Cortex of kidney (tissue), 1 donor: Measurements from ENCODE around the gene DNM3.

Source experiments
- DNase-seq: peaks from one replicate; lab custom pipeline; 2025; lab: John Stamatoyannopoulos, UW

The DNM3 gene

DNA sequence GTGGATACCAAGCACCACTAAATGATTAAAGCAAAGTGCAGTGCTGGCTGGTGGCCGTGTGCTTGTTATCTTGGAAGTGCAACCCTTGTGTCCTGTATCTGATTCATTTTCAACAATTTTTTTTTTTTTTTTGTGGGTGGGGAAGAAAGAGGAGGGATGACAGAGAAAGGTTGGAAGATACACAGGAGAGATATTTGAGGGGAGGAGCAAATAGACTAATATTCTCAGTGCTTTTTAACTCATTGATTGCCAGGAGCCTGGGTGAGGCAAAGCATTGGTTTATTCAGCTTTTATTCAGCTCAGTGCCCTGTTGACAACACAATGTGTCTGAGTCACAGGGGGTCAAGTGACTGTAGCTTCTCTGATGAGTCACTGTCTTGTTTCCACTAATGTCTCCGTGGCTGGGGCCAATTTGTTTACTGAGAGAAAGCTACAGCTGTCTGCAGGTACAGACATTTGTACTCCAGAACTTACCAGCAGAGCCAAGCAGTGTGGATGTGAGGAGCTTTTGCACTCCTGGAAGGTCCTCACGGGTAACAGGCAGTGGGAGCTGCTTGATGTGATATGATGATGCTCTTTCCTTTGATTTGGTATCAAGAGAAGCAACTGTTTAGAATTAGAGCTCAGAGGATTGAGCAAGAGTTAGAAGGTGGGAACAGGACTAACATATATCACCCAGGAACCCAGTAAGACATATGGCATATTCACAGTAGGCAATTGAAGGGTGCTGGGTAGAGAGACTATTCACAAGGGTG, 23.6 kb upstream of the DNM3 start:
- DNase-seq: no peak

DNA sequence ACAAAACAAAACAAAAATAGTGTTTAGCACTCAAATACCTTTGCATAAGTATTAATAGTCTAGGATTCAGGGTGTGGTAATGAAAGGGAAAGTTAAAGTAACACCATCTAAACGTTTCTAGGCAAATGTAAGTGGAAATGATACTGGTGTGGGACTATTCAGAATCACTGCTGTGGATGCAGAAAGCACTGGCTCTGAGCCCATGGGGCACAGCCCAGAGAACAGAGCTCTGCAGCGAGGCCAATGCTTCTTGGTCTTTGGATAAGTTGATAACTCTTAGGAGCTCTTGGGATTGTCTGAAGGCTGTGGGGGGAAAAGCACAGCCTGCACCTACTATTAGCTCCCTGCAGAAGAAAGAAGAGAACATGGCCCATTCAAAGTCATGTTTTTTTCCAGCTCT, 21.4 kb upstream of the DNM3 start:
- no peak for DNase-seq

GRCh38 chr1:171826973-171827372, 14.3 kb upstream of the DNM3 start:
- no peak for DNase-seq

DNA sequence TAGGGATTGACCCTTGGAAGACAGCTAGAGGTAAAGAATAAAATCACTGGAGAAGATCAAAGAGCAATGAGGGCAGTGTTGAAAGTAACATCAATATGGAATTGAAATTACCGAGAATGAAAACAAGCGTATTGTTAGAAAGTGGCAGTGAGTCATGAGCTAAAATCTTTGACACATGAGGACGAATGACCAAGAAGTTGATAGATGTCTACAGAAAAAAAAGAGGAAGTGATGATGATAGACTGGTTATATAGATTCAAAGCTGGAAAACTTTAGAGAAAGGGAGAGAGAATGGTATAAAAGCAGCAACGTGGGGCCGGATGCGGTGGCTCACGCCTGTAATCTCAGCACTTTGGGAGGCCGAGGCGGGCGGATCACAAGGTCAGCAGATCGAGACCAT, 12.5 kb upstream of the DNM3 start:
- no peak for DNase-seq

- DNase-seq: no peak
Measured at GRCh38 chr1:171833091-171833825, 8.0 kb upstream of the DNM3 start.

DNA sequence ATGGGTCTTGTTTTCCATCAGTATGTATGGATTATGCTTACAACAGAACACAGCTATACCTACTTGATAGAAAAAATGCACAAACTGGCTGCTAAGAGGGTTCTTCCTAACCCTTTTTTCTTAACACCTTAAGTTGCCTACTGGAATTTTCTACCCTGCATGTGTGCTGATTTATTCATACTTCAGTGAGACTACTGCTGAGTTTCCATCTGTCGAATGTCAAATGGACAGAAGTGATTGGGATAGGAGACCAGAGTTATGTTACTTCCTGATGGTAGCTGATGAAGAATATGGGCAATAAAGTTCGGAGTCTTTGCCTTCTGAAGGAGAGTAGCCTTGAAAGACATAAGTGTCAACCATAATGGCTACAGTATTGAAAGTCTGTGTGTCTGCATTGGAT, 6.5 kb upstream of the DNM3 start:
- no peak for DNase-seq

GRCh38 chr1:171835891-171836290, 5.4 kb upstream of the DNM3 start:
- no peak for DNase-seq

DNA sequence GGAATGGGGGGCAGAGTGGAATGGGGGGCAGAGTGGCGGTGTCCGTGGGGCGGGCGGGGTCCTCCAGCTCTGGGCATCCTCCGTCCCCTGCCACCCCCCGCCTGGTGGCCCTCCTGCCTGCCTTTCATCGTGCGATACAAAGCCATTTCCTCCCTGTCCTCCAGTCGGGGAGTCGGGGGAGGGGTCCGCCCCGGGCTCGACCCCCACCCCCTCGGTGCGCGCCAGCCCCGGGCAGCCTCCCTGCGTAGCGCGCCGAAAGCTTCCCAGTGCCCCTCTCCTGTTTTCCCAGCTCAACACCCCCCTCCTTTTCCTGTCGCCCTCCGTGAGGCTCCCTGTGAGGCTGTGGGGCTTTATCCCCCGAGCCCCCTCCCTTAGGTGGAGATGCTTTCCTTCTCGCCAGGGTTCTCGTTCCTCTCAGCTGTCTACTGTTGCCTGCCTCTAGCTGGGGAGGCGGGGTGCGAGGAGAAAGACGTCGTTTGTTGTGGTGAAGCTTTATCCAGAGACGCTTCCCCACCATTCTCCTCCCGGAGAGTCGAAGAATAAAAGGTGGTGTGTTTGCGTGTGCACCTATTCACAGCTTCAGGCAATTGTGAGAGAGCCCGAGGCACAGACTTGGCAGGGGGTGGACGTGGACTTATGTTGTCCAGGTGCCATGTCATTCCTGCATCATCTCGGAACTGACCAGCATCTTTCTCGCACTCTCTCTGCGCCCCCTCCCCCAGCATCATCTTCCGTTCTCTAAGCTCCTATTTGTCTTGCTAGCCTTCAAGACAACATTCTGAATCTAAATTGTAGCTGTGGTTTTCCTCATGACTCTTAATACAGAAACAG, 848 bp downstream of the DNM3 start:
- DNase-seq: no peak

GRCh38 chr1:171844381-171844780, 3.1 kb downstream of the DNM3 start:
- DNase-seq: no peak

DNA sequence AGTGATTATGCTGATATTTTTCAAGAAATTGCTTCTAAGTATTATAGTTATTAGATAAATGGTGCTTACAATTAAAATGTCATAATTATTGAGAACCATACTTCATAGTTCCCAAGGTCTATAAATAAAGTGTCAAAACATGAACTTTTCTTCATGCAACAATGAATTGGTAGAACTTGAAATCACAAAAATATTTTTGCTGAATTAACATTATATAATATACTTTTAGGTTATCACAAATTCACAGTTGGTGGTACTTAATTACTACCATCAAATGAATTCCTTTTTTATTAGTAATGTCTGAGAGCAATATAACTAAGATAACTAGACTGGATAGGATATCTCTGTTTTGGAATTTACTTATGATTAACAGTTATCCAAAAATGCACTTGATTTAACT, 4.7 kb downstream of the DNM3 start:
- no peak for DNase-seq

DNA sequence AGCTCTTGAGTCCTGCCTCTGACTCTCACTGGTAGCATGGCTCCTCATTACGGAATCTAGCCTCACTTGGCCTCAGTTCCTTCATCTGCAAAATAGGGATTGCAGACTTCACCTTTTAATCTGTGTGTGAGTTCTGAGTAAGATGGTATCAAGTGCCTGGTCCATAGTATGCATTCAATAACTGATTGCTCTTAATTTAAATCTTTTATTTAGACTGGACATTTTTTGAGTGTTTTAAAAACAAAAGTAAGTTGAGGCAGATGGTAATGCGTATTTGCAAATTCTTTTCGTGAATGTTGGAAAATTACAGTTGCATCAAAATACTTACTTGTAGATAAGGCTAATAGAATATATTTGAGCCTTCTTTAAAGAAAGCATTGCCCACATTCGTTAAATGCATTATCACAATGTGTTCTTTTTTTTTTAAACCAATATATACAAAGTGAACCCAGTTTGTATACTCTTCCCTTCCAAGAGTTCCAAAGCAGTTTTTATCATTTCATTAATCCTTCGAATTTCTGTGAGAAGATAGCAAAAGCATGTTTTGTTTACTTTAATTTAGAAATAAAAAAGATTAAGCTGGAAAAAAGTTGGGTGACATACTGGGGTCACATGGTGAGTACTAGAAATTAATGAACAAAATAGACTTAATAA, 8.1 kb downstream of the DNM3 start:
- no peak for DNase-seq

DNA sequence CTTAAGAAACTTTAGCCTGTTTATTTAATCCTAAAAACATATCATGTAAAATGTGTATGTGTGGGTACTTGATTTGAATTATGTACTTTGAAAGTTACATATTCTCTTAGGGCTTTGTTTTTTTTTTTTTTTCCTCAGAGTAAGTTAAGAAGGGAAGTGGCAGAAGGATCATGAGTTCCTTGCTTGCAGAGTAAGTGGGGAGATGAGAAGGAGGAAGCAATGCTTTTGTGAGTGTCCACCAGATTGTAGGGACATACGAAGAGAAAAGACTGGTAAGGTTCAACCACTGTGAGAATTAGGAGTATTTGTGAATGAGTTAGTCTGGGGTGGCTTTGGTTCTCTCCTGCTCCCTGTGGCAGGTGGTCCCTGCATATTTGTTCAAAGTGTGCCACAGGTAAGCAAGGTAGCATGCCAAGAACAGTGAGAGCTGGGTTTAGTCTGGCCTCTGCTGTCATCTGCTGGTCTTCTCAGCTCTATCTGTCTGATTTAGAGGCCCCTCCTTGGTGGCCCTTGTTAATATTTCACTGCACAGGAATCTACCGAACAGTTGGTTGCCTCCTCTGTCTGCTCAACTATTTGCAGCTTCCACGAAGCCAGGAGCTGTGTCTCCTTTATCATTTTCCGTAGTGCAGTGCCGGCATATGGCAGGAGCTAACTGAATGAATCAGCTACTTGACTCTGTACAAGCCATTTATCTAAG, 9.5 kb downstream of the DNM3 start:
- DNase-seq: no peak

GRCh38 chr1:171852272-171852671, 11.0 kb downstream of the DNM3 start:
- no peak for DNase-seq

DNA sequence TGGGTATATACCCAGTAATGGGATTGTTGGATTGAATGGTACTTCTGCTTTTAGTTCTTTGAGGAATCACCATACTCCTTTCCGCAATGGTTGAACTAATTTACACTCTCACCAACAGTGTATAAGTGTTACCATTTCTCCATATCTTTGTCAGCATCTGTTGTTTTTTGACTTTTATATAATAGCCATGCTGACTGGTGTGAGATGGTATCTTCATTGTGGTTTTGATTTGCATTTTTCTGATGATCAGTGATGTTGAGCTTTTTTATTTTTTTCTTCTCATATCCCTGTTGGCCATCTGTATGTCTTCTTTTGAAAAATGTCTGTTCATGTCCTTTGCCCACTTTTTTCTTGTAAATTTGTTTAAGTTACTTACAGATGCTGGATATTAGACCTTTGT, 14.1 kb downstream of the DNM3 start:
- DNase-seq: no peak

DNA sequence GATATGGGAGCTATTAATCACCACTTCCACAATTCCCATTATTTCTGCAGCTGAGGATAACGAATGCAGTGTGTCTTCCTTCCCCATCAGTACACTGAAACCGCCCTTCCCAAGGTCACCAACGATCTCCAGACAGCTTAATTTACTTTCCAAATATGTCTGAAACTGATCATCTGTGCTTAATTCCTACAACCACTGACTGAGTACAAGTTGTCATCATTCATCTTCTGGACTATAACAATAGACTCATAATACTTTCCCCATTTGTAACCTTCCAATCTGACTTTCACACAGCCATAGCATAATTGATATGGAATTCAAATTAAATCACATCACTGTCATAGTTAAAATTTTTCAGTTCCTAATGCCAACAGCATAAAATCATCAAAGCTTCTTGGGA, 17.4 kb downstream of the DNM3 start:
- DNase-seq: no peak

- no peak for DNase-seq
Measured at GRCh38 chr1:171860696-171861095, 19.4 kb downstream of the DNM3 start.

- DNase-seq: no peak
Measured at GRCh38 chr1:171863531-171863930, 22.2 kb downstream of the DNM3 start.

DNA sequence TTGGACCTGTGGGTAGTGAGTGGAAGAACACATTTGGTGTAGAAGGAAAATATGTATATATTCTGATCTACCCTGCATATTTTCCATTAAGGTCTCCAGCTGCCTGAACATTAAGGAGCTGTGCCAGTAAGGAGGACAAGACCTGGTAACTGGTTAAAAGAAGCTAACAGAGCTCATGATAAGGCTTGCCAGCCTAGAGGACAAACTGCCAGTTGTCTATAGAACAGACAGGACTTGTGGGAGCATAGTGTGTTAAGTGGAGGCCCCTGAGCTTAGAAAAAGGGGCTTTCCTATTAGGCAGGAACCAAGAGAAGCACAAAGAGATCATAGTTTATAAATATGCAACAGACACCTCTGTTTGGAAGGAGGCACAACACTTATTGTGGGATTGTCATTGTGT, 23.0 kb downstream of the DNM3 start:
- DNase-seq: no peak

DNA sequence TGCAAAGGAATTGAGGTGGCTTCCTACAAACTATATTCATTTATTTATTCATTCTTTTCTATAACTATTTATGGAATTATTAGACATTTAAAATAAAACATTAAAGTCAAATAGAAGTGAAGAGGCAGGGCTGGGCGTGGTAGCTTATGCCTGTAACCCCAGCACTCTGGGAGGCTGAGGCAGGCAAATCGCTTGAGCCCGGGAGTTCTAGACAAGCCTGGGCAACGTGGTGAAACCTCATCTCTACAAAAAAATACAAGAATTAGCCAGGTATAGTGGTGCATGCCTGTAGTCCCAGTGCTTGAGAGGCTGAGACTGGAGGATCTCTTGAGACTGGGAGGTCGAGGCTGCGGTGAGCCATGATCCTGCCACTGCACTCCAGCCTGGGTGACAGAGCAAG, 23.8 kb downstream of the DNM3 start:
- DNase-seq: no peak

DNA sequence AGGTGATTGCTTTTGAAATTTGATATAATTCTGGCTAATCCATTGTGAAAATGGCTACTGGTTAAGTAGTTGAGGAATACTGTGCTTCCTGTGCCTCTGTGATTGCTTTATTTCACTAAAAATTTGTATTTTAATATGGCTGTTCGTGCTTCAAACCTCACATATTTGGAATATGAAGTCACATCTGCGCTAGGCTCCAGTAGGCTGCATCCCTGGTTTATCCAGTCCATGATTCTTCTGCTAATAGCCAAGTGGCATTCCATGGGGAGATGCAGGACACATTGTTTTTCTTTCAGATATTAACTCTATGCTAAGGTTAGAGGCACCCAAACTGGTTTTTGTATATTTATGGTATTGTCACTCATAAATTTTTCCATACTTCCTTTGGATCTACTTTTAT, 25.9 kb downstream of the DNM3 start:
- DNase-seq: no peak

GRCh38 chr1:171868217-171868803, 27.0 kb downstream of the DNM3 start:
- DNase-seq: no peak
